HCT116 (cell line): Measurements from ENCODE around the gene AMHR2.

Experiments
- CTCF ChIP-seq, 3 experiments: fragments of 200-600 bp in 1 of 3; sonication (generic) in 1 of 3; IDR thresholded peaks in 2 of 3; conservative IDR thresholded peaks in 1 of 3; 2 replicates each; pipeline ENCODE4 v1.5.1; 2012 to 2017; ENCODE audit warnings: low read depth in 2 of 3, low read length in 2 of 3, antibody characterized with exemption in 1 of 3, borderline replicate concordance in 1 of 3, control low read depth in 1 of 3, mild to moderate bottlenecking in 1 of 3, mixed read lengths in 1 of 3, mixed run types in 1 of 3, moderate library complexity in 1 of 3; ENCODE audit not compliant: insufficient read depth in 1 of 3
- SP1 ChIP-seq: IDR thresholded peaks from 2 replicates; pipeline ENCODE4 v1.6.1; 2012; ENCODE audit warnings: low read depth

- TF ChIP-seq SP1 (no peak), CTCF (IDR thresholded peaks at IDR 0.05 in 2 of 3, conservative IDR thresholded peaks at IDR 0.05 in 1 of 3; ENCODE audit: borderline replicate concordance in 1 of 3, insufficient read depth in 1 of 3, low read depth in 2 of 3, low read length in 2 of 3) (no peak)
Measured at GRCh38 chr12:53453953-53454640, 30.4 kb downstream of the AMHR2 start.
